ENCODE data around the gene ADCY5.

ADCY5 gene

DNA sequence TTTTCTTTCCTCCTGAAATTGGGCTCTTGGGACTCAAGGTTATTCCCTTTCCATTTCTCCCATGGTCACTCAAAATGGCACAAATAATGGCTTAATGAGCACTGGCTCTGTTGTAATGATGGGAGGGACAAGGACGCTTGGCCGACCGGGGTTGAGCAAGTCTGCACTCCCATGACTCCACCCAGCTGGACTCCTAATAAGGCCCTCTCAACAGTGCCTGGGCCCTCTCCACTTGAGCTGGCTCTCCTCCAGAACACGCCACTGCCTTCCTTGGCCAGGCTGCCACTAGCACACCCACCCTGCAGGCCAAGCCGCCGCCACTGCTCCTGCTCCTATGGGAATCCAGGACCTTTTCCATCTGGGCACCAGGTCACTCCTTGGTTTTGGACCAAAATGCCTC lies 42.3 kb downstream of the ADCY5 start:
- H4K8ac ChIP-seq (ENCODE audit: low read depth, low read length), result no peak overlapping the region
- no peaks in the 10 kb centered on the region for H3K27me3 ChIP-seq (ENCODE audit: insufficient read depth, low read length, poor library complexity)
- H3K4ac ChIP-seq (ENCODE audit: low read depth, low read length), result no peak overlapping the region
- no peak overlapping the region for H3K9ac ChIP-seq (ENCODE audit: low read length)
- H3K23ac ChIP-seq (ENCODE audit: low read length), result no peak overlapping the region
- H2AK5ac ChIP-seq (ENCODE audit: low read length), result no peak overlapping the region
- H3K27ac ChIP-seq (ENCODE audit: low read depth, low read length), result no peak overlapping the region
- no peaks in the 10 kb centered on the region for H3K36me3 ChIP-seq (ENCODE audit: control insufficient read depth, insufficient read depth, low read length)
- H3K4me1 ChIP-seq (ENCODE audit: control insufficient read depth, low read depth, low read length), result peaks cover 6% of the 10 kb centered on the region
- no peak overlapping the region for H3K18ac ChIP-seq (ENCODE audit: low read length)
- H3K79me1 ChIP-seq (ENCODE audit: low read length), result no peaks in the 10 kb centered on the region
- no CpG with 5 or more reads among the region's 6 CpGs for whole genome bisulfite sequencing (ENCODE audit: extremely low coverage, insufficient coverage, low lambda C conversion rate)
- no peak overlapping the region for H2BK5ac ChIP-seq (ENCODE audit: low read length)
- no peak overlapping the region for H2BK120ac ChIP-seq (ENCODE audit: low read depth, low read length)
- H3K4me2 ChIP-seq (ENCODE audit: low read length), result no peak overlapping the region
- DNase-seq, result no peak
- H3K4me3 ChIP-seq (ENCODE audit: low read length), result no peak overlapping the region
- H3K79me2 ChIP-seq (ENCODE audit: control insufficient read depth, insufficient read depth, low read length), result no peaks in the 10 kb centered on the region
- no peak overlapping the region for H4K5ac ChIP-seq (ENCODE audit: low read length)
- H2BK15ac ChIP-seq (replicated peaks; ENCODE audit: low read depth), result no peak overlapping the region
- H3K56ac ChIP-seq (ENCODE audit: low read length), result no peak overlapping the region

- H3K36me3 ChIP-seq (ENCODE audit: control insufficient read depth, insufficient read depth, low read length), result no peaks in the 10 kb centered on the region
- no peak overlapping the region for H2BK5ac ChIP-seq (ENCODE audit: low read length)
- no peak overlapping the region for H3K23ac ChIP-seq (ENCODE audit: low read length)
- H2BK15ac ChIP-seq (replicated peaks; ENCODE audit: low read depth), result no peak overlapping the region
- H3K56ac ChIP-seq (ENCODE audit: low read length), result no peak overlapping the region
- no peak overlapping the region for H3K9ac ChIP-seq (ENCODE audit: low read length)
- no peak overlapping the region for H4K8ac ChIP-seq (ENCODE audit: low read depth, low read length)
- no peak overlapping the region for H2AK5ac ChIP-seq (ENCODE audit: low read length)
- H3K27ac ChIP-seq (ENCODE audit: low read depth, low read length), result no peak overlapping the region
- H3K79me1 ChIP-seq (ENCODE audit: low read length), result no peaks in the 10 kb centered on the region
- no peaks in the 10 kb centered on the region for H3K79me2 ChIP-seq (ENCODE audit: control insufficient read depth, insufficient read depth, low read length)
- H3K18ac ChIP-seq (ENCODE audit: low read length), result no peak overlapping the region
- peaks cover 6% of the 10 kb centered on the region for H3K4me1 ChIP-seq (ENCODE audit: control insufficient read depth, low read depth, low read length)
- no peaks in the 10 kb centered on the region for H3K27me3 ChIP-seq (ENCODE audit: insufficient read depth, low read length, poor library complexity)
- no peak for DNase-seq
- H3K4me2 ChIP-seq (ENCODE audit: low read length), result no peak overlapping the region
- no peak overlapping the region for H3K4ac ChIP-seq (ENCODE audit: low read depth, low read length)
- WGBS (ENCODE audit: extremely low coverage, insufficient coverage, low lambda C conversion rate), result no CpG with 5 or more reads among the region's 8 CpGs
- H4K5ac ChIP-seq (ENCODE audit: low read length), result no peak overlapping the region
- no peak overlapping the region for H2BK120ac ChIP-seq (ENCODE audit: low read depth, low read length)
- H3K4me3 ChIP-seq (ENCODE audit: low read length), result no peak overlapping the region
Measured at GRCh38 chr3:123405936-123406510, 42.9 kb downstream of the ADCY5 start.

GRCh38 chr3:123405021-123405420 lies 43.9 kb downstream of the ADCY5 start:
- no peak overlapping the region for H2BK5ac ChIP-seq (ENCODE audit: low read length)
- no peak overlapping the region for H3K4me3 ChIP-seq (ENCODE audit: low read length)
- no peak overlapping the region for H3K4ac ChIP-seq (ENCODE audit: low read depth, low read length)
- WGBS (ENCODE audit: extremely low coverage, insufficient coverage, low lambda C conversion rate), result no CpG with 5 or more reads among the region's 11 CpGs
- no peaks in the 10 kb centered on the region for H3K79me1 ChIP-seq (ENCODE audit: low read length)
- DNase-seq, result no peak
- H3K23ac ChIP-seq (ENCODE audit: low read length), result no peak overlapping the region
- no peak overlapping the region for H2BK120ac ChIP-seq (ENCODE audit: low read depth, low read length)
- no peak overlapping the region for H3K18ac ChIP-seq (ENCODE audit: low read length)
- H2AK5ac ChIP-seq (ENCODE audit: low read length), result no peak overlapping the region
- no peak overlapping the region for H3K4me2 ChIP-seq (ENCODE audit: low read length)
- H3K9ac ChIP-seq (ENCODE audit: low read length), result no peak overlapping the region
- no peak overlapping the region for H2BK15ac ChIP-seq (replicated peaks; ENCODE audit: low read depth)
- H4K8ac ChIP-seq (ENCODE audit: low read depth, low read length), result no peak overlapping the region
- no peaks in the 10 kb centered on the region for H3K27me3 ChIP-seq (ENCODE audit: insufficient read depth, low read length, poor library complexity)
- no peaks in the 10 kb centered on the region for H3K36me3 ChIP-seq (ENCODE audit: control insufficient read depth, insufficient read depth, low read length)
- H4K5ac ChIP-seq (ENCODE audit: low read length), result no peak overlapping the region
- no peak overlapping the region for H3K27ac ChIP-seq (ENCODE audit: low read depth, low read length)
- H3K4me1 ChIP-seq (ENCODE audit: control insufficient read depth, low read depth, low read length), result peaks cover 2% of the 10 kb centered on the region
- no peaks in the 10 kb centered on the region for H3K79me2 ChIP-seq (ENCODE audit: control insufficient read depth, insufficient read depth, low read length)
- H3K56ac ChIP-seq (ENCODE audit: low read length), result no peak overlapping the region

DNA sequence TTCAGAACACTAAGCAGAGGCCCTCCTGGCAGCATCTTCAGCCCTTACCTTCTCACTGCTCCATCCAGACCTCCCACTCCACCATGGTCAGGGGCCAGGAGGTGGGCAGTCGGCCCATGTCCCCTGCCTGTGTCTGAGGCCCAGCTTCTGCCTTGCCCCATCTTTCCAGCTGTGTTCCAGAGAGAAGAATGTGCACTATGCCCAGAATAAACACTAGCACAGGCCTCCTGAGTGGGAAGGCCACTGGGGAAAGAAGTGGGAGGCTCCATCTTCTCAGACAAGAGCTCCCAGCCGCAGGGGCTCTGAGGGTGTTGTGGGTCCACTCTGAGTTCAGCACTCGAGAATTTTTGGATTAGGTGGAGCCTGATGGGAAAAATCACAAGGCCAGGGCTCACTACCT lies 44.5 kb downstream of the ADCY5 start:
- H3K4me1 ChIP-seq (ENCODE audit: control insufficient read depth, low read depth, low read length), result no peaks in the 10 kb centered on the region
- WGBS (ENCODE audit: extremely low coverage, insufficient coverage, low lambda C conversion rate), result no CpG with 5 or more reads among the region's 3 CpGs
- H3K4me2 ChIP-seq (ENCODE audit: low read length), result no peak overlapping the region
- DNase-seq, result no peak
- no peak overlapping the region for H3K9ac ChIP-seq (ENCODE audit: low read length)
- no peaks in the 10 kb centered on the region for H3K27me3 ChIP-seq (ENCODE audit: insufficient read depth, low read length, poor library complexity)
- no peaks in the 10 kb centered on the region for H3K36me3 ChIP-seq (ENCODE audit: control insufficient read depth, insufficient read depth, low read length)
- no peak overlapping the region for H3K4me3 ChIP-seq (ENCODE audit: low read length)
- H4K5ac ChIP-seq (ENCODE audit: low read length), result no peak overlapping the region
- no peak overlapping the region for H3K4ac ChIP-seq (ENCODE audit: low read depth, low read length)
- no peak overlapping the region for H2BK120ac ChIP-seq (ENCODE audit: low read depth, low read length)
- no peak overlapping the region for H2AK5ac ChIP-seq (ENCODE audit: low read length)
- H3K23ac ChIP-seq (ENCODE audit: low read length), result no peak overlapping the region
- H3K27ac ChIP-seq (ENCODE audit: low read depth, low read length), result no peak overlapping the region
- H2BK15ac ChIP-seq (replicated peaks; ENCODE audit: low read depth), result no peak overlapping the region
- no peaks in the 10 kb centered on the region for H3K79me1 ChIP-seq (ENCODE audit: low read length)
- no peak overlapping the region for H3K18ac ChIP-seq (ENCODE audit: low read length)
- H4K8ac ChIP-seq (ENCODE audit: low read depth, low read length), result no peak overlapping the region
- no peak overlapping the region for H2BK5ac ChIP-seq (ENCODE audit: low read length)
- no peak overlapping the region for H3K56ac ChIP-seq (ENCODE audit: low read length)
- no peaks in the 10 kb centered on the region for H3K79me2 ChIP-seq (ENCODE audit: control insufficient read depth, insufficient read depth, low read length)

GRCh38 chr3:123401836-123402530 lies 46.9 kb downstream of the ADCY5 start:
- no peak overlapping the region for H3K4ac ChIP-seq (ENCODE audit: low read depth, low read length)
- H3K4me2 ChIP-seq (ENCODE audit: low read length), result no peak overlapping the region
- no peaks in the 10 kb centered on the region for H3K4me1 ChIP-seq (ENCODE audit: control insufficient read depth, low read depth, low read length)
- no peak overlapping the region for H4K5ac ChIP-seq (ENCODE audit: low read length)
- H3K18ac ChIP-seq (ENCODE audit: low read length), result no peak overlapping the region
- H4K8ac ChIP-seq (ENCODE audit: low read depth, low read length), result no peak overlapping the region
- no peak overlapping the region for H3K4me3 ChIP-seq (ENCODE audit: low read length)
- H3K9ac ChIP-seq (ENCODE audit: low read length), result no peak overlapping the region
- H3K79me1 ChIP-seq (ENCODE audit: low read length), result no peaks in the 10 kb centered on the region
- no peaks in the 10 kb centered on the region for H3K79me2 ChIP-seq (ENCODE audit: control insufficient read depth, insufficient read depth, low read length)
- no peak overlapping the region for H3K23ac ChIP-seq (ENCODE audit: low read length)
- WGBS (ENCODE audit: extremely low coverage, insufficient coverage, low lambda C conversion rate), result no CpG with 5 or more reads among the region's 11 CpGs
- H3K36me3 ChIP-seq (ENCODE audit: control insufficient read depth, insufficient read depth, low read length), result no peaks in the 10 kb centered on the region
- no peak overlapping the region for H3K27ac ChIP-seq (ENCODE audit: low read depth, low read length)
- H2BK120ac ChIP-seq (ENCODE audit: low read depth, low read length), result no peak overlapping the region
- no peak overlapping the region for H3K56ac ChIP-seq (ENCODE audit: low read length)
- no peak overlapping the region for H2AK5ac ChIP-seq (ENCODE audit: low read length)
- DNase-seq, result no peak
- no peak overlapping the region for H2BK15ac ChIP-seq (replicated peaks; ENCODE audit: low read depth)
- H3K27me3 ChIP-seq (ENCODE audit: insufficient read depth, low read length, poor library complexity), result no peaks in the 10 kb centered on the region
- no peak overlapping the region for H2BK5ac ChIP-seq (ENCODE audit: low read length)

- no CpG with 5 or more reads among the region's 3 CpGs for WGBS (ENCODE audit: extremely low coverage, insufficient coverage, low lambda C conversion rate)
- Histone ChIP-seq H4K8ac (ENCODE audit: low read depth, low read length) (no peak overlapping the region), H3K18ac (ENCODE audit: low read length) (no peak overlapping the region), H3K79me2 (ENCODE audit: control insufficient read depth, insufficient read depth, low read length) (no peaks in the 10 kb centered on the region), H3K23ac (ENCODE audit: low read length) (no peak overlapping the region), H2BK120ac (ENCODE audit: low read depth, low read length) (no peak overlapping the region), H2BK5ac (ENCODE audit: low read length) (no peak overlapping the region), H3K4me3 (ENCODE audit: low read length) (no peak overlapping the region), H3K36me3 (ENCODE audit: control insufficient read depth, insufficient read depth, low read length) (no peaks in the 10 kb centered on the region), H2AK5ac (ENCODE audit: low read length) (no peak overlapping the region), H3K9ac (ENCODE audit: low read length) (no peak overlapping the region), H3K4ac (ENCODE audit: low read depth, low read length) (no peak overlapping the region), H3K27ac (ENCODE audit: low read depth, low read length) (no peak overlapping the region), H2BK15ac (replicated peaks; ENCODE audit: low read depth) (no peak overlapping the region), H4K5ac (ENCODE audit: low read length) (no peak overlapping the region), H3K27me3 (ENCODE audit: insufficient read depth, low read length, poor library complexity) (no peaks in the 10 kb centered on the region), H3K56ac (ENCODE audit: low read length) (no peak overlapping the region), H3K79me1 (ENCODE audit: low read length) (no peaks in the 10 kb centered on the region), H3K4me2 (ENCODE audit: low read length) (no peak overlapping the region), H3K4me1 (ENCODE audit: control insufficient read depth, low read depth, low read length) (no peaks in the 10 kb centered on the region)
- no peak for DNase-seq
Measured at GRCh38 chr3:123400169-123400568, 48.7 kb downstream of the ADCY5 start.
